Right kidney (tissue), 1 donor: ENCODE measurements around the gene ADAMTS7.
"Not testable (repeated sequence)": the region's sequence is repeated elsewhere in the genome, so short reads cannot be mapped to it uniquely, and the experiment has no call there.

Source experiments
- DNase-seq: peaks from one replicate; pipeline ENCODE4 v3.0.0-alpha.2; 2016

The ADAMTS7 gene

DNA sequence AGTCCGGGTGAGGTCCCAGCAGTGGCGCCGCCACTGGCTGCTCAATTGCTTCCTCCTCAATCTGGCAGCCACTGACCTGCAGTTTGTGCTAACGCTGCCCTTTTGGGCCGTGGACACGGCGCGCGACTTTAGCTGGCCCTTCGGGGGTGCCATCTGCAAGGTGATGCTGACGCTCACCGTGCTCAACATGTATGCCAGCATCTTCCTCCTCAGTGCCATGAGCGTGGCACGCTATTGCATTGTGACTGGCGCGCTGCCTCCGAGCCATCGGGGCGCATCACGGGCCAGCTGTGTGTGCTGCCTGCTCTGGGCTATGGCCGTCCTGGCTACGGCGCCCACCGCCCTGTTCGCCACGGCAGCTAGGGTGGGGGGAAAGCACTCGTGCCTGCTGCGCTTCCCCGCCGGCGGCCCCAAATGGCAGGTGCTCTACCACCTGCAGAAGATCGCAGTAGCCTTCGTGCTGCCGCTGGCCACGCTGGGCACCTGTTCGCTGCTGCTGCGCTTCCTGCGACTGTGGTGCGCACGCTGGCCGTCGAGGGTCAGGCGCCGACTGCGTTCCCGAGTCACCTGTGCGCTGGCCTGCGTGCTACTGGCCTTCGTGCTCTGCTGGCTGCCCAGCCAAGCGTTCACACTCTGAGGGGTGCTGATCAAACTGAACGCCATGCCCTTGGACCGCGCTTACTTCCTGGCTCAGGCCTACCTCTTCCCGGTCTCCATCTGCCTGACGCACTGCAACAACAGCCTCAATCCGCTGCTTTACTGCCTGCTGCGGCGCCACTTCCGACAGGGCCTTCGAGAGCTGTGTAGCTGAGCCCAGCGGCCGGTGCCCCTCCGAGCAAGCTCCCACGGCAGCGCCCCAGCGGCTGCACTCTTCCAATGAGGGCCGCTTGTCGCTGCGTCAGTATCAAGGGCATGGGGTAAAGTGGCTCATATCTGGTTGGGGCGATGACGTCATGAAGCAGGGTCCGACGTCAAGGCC is 20.3 kb upstream of the ADAMTS7 start:
- no peak for DNase-seq

DNA sequence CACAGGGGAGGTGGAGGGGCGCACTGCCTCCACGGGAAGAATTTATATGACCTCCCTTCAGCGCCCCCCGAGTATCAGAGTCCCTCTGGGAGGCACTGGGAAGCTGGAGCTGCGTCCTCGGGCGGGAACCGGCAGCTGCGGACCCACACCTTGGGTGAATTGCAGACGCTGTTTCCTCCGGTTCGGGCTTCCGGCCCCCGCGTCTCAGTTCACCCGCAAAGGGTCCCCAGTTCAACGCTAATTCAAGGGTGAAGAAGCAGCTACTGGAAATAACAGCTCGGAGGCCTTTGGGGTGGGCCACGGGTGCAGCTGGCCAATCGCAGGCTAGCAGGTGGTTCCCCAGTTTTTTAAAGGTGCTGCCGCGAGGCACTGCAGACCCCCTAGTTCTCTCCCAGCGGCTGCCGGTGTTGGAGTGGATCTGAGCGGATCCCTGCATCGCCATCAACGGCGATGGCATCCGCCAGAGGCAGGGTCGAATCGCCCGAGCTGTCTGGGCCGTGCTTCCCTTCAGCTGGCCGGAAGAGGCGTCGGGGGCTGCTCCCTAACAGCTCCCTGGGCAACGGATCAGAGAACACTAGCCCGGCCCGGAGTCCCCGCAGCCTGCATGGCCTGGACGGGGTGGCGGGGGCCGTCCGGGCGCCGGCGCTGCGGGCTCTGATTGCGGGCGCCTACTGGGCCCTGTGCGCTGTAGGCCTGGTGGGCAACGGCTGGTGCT is 19.4 kb upstream of the ADAMTS7 start:
- DNase-seq = peak; percentile 71

DNA sequence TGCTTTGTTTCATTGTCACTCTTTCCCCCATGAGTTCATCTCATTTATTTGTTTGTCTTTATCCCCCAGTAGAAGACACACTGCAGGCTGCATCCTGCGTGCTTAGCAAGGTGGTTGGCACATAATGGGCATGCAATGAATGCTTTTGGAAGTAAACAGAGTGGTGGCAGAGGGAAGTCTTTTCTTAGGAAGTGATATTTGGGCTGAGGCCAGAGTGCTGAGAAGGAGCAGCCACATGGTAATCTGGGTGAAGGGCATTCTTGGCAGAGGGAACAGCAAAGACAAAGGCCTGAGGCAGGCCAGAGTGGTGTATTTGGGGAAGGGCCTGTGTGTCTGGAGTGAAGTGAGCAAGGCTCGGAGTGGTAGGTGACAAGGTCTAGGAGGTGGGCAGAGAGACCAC is 17.7 kb upstream of the ADAMTS7 start:
- no peak for DNase-seq

DNA sequence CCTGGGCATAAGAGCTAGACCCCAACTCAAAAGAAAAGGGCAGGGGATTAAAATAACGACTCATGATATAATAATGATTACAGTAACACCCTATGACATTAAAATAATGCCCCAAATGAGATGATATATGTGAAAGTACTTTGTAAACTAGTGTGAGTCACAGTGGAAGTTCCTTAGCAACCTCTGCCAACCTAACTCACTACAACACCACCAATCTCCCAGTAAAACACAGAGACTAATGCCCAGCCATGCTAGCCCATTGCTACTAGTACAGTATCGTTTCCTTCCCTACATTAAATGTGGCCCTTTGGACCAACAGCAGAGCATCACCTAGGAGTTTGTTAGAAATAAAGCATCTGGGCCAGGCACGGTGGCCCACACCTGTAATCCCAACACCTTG is 11.2 kb upstream of the ADAMTS7 start:
- DNase-seq = no peak

DNA sequence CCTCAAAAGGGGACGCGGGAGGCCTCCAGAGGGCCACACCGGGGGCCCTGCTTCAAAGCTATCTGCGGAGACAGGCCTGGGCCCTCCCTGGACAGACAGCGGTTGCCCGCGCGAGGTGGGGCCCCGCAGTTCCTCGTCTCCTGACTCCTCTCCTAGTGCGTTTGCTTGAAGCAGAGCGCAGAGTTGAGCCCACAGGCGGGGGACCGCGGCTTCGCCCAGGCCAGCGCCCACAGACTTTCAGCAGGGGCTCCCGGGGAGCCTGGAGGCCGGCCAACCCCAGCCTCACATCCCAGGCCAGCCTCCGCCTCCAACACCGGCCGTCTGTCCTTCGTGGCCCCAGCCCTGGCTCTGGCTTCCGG is 540 bp upstream of the ADAMTS7 start:
- peak; percentile 71 for DNase-seq

DNA sequence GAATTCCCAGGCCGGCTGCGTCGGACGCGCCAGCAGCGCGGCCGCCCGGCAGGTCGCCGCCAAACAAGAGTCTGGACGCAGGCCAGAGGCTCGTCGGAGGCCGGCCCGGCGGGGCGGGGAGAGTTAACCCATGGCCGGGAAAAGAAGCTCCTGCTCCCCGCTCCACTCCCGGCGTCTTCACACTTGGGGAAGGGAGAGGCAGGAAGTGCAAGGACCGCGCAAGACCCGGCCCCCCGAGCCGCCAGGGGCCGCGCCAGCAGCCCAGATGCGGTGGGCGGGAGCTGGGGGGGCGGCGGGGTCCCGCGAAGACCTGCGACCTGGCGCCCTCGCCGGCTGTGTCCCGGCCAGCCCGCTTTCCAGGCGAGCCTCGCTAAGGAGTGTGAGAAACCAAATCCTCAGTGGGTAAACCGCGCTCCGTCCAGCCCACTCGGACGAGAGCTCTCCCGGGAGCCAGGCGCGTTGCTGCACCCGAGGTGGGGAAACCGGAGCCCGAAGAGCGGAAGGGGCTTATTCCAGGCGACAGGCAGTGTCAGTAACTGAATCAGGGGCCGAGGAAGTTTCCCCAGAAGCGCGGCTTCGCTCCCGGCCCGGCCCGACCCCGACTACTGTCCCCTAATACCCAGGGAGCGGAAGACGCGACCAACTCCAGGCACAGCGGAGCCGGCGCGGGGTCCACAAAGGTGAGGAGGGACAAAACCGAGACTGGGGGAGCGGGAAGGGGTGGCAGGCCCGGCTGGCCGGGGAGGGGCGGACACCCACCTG is 721 bp downstream of the ADAMTS7 start:
- peak; percentile 86 for DNase-seq

DNA sequence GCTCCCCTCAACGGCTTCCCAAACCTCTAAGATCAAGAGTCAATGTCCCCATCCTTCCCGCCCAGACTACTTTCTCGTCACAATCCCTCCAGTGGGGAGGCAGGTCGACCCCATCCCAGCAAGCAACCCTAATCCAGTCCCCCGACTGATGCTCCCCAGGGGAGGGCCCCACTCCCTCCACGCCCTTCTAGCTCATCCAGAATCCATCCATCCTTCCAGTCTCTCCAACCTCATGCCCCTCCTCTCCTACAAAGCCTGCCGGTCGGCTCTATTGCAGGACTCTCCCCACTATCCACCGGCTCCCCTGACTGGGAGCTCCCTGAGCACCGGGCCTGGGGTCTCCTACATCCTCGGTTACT is 1.3 kb downstream of the ADAMTS7 start:
- no peak for DNase-seq

DNA sequence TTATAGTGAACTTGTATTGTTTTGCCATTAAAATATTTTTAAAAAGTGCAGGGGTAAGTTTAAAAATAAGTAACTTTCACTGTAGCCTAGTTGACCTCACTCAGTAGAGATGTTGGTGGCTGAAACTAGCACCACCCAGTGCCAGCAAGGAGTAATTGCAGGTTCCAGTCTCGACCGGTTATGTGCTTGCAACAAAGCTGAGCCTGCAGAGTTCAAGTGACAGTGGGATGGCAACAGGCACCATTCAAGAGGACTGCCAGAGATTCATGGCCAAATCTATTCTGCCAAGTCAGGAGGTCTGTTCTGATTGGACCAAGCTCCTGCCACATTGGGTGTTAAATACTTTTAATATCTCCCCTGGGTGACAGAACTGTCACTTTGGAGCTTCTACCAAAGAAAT is 2.7 kb downstream of the ADAMTS7 start:
- DNase-seq = no peak

DNA sequence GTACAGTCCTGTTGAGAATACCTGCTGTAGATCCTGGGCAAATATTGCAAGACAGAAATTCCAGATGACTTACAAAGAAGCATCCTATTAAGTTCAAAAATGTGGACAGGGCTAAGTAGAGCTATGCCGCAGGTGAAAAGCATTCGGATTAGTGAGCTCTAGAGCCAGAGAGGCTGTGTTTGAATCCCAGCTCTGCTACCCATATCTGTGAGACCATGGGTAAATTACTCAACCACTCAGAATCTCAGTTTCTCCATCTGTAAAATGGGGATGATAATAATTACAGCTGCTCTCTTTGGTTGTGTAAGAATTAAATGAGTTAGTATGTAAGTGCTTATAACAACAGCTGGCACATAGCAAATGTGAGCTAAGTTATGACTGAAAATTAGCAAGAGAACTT is 3.9 kb downstream of the ADAMTS7 start:
- DNase-seq = no peak

DNA sequence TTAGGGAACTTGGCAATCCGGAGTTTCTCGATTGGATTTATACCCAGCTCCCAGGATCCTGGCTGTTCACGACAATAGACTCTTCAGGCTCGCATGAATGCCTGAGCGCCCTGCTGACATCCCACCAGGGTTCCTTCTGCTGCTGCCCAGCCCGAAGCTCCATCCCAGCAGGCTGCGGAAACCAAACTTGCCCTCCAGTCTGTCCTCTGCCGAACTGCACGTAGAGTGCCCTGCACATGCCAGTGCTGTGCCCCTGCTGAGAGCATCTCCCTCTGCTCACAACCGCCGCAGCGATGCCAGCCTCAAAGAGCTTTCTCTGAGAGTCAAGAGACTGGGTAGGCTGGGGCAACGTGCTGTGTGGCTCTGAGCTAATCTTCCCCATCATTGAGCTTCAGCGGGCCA is 6.9 kb downstream of the ADAMTS7 start:
- DNase-seq = peak; percentile 10

DNA sequence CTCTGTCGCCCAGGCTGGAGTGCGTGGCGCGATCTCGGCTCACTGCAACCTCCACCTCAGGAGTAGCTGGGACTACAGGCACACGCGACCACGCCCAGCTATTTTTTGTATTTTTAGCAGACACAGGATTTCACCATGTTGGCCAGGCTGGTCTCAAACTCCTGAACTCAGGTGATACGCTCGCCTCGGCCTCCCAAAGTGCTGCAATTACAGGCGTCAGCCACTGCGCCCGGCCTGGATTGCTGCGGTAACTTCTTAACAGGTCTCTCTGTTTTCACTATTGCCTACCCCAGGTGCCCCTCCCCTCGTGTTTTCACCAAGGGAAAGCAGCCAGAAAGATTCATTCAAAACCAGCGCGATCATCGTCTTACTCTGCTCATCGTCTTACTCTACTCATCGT is 10.5 kb downstream of the ADAMTS7 start:
- DNase-seq = no peak

DNA sequence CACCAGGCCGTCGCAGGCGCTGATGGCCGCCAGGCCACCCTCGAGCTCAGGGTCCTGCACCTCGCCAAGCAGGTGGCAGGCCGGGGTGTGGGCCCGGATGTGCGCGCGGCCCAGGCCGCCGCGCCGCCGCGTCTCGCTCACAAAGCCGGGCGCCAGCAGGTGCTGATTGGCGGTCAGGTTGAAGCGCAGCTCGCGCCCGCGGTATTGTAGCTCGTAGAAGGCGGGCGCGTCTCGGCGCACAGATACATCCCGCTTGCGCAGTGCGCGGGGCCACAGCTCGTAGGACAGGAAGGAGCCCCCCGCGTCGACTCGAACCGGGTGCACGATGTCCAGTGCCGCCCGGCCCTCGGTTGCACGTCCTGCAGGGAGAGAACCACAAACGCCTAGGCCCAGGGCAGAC is 11.1 kb downstream of the ADAMTS7 start:
- no peak for DNase-seq

DNA sequence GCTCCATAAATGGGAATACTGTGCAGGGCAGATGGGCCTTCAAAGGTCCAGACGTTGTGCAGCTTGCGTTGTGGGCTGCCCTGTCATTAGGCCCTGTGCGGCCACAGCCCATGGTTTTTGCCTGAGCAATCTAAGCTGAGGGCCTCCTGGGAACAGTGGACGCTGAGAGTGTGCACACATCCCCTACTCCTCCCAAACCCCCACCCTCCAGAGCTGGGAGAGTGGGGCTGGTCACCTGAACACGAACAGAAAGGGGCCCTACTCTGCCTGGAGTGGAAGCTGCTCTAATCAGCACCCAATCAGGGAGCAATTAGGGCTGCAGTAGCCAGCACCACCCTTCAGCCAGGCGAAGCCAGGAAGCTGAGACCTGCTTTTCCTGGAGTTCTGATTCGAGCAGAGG is 12.2 kb downstream of the ADAMTS7 start:
- not testable (repeated sequence) for DNase-seq

DNA sequence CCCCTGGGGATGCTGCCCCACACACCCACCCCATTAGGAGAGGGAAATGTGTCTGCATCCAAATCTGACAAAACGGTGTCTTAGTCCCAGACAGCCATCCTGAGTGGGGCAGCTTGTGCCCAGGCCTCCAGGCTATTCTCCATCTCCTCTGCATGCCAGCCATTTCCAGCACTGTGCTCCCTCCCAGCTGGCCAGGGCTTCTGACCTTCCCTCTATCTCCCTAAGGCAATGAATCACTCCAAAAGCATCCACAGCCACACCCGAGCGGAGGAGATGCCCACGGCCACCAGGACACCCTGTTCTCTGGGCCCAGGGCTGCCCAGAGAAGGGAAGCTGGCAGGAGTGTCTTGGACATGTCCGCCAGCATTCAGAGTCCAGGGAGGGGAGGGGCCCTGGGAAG is 12.9 kb downstream of the ADAMTS7 start:
- DNase-seq = not testable (repeated sequence)

DNA sequence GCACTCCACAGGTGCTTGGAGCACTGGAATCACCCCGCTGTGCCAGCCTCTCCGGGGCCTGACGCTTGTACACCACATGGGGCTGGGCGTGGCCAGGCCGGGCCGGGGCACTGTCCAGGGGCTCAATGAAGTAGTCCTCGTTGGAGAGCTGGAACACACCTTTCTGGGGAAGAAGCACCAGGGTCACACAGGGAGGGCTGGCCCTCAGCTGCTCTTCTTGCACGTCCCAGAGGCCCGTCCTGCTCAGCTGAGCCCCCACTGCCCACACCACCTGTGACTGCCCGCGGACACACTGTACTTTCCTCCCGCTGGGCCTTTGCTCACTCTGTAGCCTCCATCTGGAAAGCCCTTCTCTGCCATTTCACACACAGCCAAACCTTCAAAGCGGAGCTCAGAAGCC is 13.3 kb downstream of the ADAMTS7 start:
- no peak for DNase-seq

DNA sequence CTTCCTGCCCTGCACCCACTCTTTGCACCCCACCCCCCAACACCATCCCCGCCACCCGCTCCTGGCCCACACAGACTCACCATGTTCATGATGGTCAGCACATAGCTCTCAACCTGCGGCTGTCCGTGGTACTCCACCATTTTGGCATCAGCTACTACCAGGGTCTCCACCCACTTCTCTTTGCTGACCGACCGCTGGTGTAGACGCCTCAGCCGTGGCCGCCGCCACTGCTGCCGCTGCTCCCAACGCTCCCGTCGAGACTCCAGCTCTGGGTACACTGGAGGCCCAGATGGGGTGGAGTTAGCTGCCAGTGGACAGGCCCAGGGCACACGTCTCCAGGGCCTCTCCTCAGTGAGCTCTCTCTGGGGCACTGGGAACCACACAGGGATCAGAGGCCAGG is 14.8 kb downstream of the ADAMTS7 start:
- DNase-seq = no peak

DNA sequence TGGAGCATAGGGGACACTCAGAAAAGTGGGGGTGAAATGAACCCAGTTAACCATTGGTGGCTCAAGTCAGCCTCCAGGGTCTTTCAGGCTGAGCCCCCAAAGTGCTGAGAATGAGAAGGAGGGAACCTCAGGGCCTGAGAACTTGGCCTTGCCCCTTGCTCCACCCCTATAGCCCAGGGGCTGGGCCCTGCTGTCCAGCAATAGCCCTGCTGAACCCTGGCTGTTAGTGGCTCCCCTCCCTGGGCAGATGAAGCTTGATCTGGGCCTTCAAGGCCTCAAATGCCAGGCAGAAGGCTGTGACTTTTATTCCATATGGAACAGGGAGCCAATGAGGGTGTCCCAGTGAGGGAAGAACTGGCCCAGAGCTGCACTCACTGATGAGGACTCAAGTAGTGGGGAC is 16.2 kb downstream of the ADAMTS7 start:
- no peak for DNase-seq

DNA sequence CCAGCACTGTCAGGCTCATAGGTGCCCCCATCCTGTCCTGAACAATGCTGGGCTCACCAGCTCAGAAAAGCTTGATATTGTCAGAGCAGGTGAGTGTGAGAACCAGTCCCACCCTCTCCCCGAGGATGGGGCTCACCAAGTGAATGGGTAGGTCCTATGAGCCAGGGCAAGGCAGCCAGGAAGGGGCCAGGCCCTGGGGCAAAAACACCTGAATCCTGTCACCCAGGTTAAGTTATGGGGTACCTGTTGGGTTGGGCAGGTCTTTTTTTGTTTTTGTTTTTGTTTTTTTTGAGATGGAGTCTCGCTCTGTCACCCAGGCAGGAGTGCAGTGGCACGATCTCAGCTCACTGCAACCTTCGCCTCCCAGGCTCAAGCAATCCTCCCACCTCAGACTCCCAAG is 16.8 kb downstream of the ADAMTS7 start:
- DNase-seq = not testable (repeated sequence)

DNA sequence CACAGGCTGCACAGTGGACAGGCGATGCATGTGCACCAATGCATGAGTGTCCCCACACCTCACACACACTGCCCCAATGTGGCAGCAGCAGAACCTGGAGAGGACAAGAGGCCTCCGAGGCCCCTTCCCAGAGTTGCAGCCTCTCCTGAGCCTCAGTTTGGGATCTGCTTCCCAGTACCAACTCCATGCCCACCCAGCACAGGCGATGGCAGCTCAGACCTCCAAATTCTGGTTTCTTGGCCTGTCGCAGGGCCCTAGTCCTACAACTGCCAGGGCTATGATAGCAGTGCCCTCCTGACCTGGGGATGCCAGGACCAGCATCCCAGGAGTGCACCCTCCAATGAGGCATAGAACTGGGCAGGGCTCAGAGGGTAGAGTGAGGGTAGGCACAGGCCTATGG is 19.9 kb downstream of the ADAMTS7 start:
- DNase-seq = no peak

DNA sequence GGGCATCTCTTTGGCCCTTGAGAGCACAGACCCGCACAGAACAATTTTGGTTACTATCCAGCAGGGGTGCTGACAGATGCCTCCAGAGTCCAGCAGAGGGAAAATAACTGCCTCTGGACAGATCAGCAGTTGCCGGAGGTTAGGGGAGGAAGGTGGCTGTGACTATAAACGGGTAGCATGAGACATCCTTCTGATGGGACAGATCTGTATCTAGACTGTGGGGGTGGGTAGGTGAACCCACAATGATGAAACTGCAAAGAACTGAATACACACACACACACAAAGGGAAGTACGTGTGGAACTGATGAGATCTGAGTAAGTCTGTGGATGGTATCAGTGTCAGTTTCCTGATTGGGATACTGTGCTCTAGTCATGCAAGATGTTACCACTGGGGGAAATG is 21.2 kb downstream of the ADAMTS7 start:
- no peak for DNase-seq

DNA sequence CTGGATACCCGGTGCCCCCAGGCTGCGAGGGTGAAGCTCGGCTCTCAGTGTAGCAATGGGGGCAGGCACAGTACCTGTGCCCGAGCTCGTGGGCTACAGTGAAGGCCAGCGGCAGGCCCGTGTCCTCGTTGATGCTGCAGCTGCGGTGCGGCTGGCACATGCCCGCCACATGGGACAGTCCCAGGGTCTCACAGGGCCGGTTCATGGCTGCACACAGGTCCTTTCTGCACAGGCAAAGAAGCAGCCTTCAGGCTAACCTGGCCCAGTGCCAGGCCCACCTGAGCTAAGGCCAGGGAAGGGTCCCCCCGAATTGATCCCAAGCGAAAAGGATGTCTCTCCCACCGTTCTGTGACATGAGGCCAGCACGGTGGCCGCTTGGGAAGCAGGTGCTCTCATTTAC is 21.6 kb downstream of the ADAMTS7 start:
- DNase-seq = no peak

DNA sequence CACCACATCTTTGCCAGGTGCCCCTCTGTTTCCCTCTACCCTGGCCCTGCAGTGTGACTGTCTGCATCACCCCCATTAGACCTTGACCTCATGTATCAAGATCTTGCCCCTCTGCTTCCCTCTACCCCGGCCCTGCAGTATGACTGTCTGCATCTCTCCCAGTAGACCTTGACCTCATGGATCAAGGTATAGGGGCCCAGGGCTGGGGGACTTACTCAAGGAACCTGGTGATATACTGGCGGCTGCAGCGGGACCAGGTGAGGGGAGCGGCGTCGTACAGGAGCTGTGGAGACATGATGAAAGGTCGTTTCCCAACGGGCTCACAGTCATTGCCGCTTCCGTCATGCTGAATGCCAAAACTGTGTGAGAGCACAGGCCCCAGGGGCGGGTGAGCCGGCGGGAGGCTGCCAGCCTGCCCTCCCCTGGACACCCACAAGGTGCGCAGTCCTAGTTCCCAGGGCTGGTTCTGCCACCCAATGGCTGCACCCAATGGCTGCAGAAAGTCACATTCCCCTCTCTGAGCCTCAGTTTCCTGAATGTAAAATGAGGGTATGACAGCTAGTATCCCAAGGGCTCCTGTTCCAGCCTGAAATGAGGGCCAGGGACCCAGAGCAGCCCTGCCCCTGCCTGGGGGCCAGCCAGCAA is 23.1 kb downstream of the ADAMTS7 start:
- no peak for DNase-seq

DNA sequence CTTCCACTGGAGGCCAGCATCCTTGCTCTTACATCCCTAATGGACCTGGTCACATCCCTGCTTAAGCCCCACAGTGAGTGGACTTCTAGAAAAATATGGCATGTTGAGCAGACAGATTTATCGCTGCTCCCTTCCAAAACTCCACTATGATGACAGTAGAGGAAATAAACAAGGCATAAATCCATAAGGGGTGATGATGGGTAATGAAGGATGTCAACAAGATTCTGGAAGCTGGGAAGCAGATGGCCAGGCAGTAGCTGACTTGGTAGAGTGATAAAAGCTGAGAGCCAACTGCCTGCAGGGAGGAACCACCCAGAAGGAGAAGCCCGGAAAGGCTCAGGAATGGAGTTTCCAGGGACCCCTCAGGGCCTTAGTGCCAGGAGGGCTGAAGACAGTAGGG is 28.9 kb downstream of the ADAMTS7 start:
- DNase-seq = not testable (repeated sequence)
